ENCODE data around the gene METTL26. TPM values are rescaled to one million over a fixed set of nuclear protein-coding genes. Genes with fewer than 3 reads are reported as not detected.

The METTL26 gene
- total and polyA plus RNA-seq, 4 donors: 26.3 to 69.1 (median 41.4) TPM

DNA sequence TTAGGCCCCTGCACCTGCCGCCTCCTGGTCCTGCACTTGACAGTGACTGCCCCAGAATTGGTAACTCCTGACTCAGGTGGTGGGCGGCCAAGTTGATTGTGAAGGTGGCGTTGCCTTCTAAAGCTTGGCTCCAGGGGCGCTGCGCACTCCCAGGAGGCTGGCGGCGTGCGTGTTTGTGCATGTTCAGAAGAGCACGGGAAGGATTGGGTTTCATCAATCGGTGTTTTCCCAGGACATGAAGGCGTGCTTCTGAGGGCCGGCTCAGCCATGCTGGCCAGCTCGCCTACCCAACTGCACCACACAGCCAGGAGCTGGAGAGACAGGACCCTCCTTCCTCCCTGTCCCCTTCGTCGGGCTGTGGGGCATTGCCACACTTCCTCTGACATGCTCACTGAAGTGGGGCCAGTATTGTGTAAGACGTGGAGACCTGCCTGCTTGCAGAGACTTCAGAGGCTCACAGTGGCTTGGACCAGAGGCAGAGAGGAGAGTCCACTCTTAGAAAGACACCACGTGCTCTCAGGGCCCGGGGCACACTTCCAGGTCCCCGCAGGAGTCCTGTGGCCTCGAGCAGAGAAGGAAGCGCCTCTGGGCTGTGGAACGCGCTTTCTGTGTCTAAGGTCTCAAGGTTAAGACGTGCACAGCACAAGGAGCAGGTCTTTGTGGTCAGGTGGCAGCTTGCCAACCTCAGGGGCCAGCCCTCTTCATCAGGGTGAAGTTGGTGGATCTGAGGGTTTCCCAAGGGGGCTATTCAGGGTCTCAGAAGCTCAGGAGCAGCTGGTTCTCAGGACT, 43.4 kb downstream of the METTL26 start:
- TF ChIP-seq GABPA (IDR thresholded peaks at IDR 0.05 in 1 of 2, conservative IDR thresholded peaks at IDR 0.05 in 1 of 2): peak in 1 of 2 donors; percentile 35
- TF ChIP-seq FOXA2 (IDR thresholded peaks at IDR 0.05): no peak
- TF ChIP-seq RXRA (IDR thresholded peaks at IDR 0.05): peak in 1 of 2 donors; percentile 60
- TF ChIP-seq, protein P1, sequence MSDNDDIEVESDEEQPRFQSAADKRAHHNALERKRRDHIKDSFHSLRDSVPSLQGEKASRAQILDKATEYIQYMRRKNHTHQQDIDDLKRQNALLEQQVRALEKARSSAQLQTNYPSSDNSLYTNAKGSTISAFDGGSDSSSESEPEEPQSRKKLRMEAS (IDR thresholded peaks at IDR 0.05): peak; percentile 73
- TF ChIP-seq SP1 (IDR thresholded peaks at IDR 0.05): peak; percentile 13
- TF ChIP-seq HNF4A (conservative IDR thresholded peaks at IDR 0.05): peak; percentile 56 to 72
- Histone ChIP-seq H3K9me3 (ENCODE audit: control insufficient read depth in 4 of 4, low read length in 3 of 4) (no peaks in the 10 kb centered on the region), H3K9ac (ENCODE audit: low read depth in 1 of 2, low read length in 2 of 2) (no peak overlapping the region), H3K36me3 (ENCODE audit: control insufficient read depth in 4 of 4, insufficient read depth in 3 of 4, low read depth in 1 of 4, low read length in 3 of 4) (no peaks in the 10 kb centered on the region), H3K4me1 (ENCODE audit: control insufficient read depth in 4 of 4, insufficient read depth in 4 of 4, low read length in 3 of 4) (peaks cover 22 to 73% (median 60%) of the 10 kb centered on the region in 4 donors), H3K4me3 (ENCODE audit: low read depth in 1 of 3, low read length in 3 of 3) (no peak overlapping the region), H3K27me3 (ENCODE audit: control insufficient read depth in 4 of 4, insufficient read depth in 4 of 4, low read length in 3 of 4) (no peaks in the 10 kb centered on the region), H3K27ac (ENCODE audit: low read depth in 1 of 2, low read length in 2 of 2) (peak overlapping the region; percentile 81 to 88)
- DNase-seq (ENCODE audit: low spot score): no peak
- whole genome bisulfite sequencing: 43% methylated on average over 24 of the region's 24 CpGs

DNA sequence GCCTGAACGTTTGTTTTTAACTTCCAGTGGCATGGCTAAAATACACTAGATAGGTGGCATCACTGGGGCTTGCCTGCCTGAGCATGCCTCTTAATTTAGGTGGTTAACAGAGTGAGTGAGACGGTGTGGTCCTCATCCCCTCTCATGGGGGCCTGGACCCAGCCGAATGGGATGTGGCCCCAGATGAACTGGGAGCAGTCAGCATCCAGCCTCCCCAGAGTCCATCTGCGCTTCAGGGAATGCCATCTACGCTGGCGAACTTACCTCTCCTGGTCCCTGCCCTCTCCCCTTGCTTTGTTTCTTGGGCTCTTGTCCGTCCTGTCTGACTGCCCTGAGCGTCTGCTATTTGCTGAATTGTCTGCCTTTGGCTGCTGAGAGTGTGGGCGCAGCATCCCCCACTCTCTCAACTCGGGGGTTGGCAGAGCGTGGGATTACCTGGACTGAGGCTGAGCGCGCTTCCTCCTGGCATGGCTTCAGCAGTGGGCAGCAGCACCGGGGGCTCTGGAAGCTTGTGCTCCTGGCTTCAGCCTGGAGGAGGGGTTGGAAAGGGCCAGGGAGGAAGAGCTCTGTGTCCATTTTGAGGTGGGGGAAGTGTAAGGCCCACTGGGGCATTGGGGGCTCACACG, 44.1 kb downstream of the METTL26 start:
- H3K9me3 ChIP-seq (ENCODE audit: control insufficient read depth in 4 of 4, low read length in 3 of 4): no peaks in the 10 kb centered on the region
- H3K9ac ChIP-seq (ENCODE audit: low read depth in 1 of 2, low read length in 2 of 2): no peak overlapping the region
- H3K27ac ChIP-seq (ENCODE audit: low read depth in 1 of 2, low read length in 2 of 2): peak overlapping the region; percentile 81 to 88
- no peak overlapping the region for H3K4me3 ChIP-seq (ENCODE audit: low read depth in 1 of 3, low read length in 3 of 3)
- no peaks in the 10 kb centered on the region for H3K27me3 ChIP-seq (ENCODE audit: control insufficient read depth in 4 of 4, insufficient read depth in 4 of 4, low read length in 3 of 4)
- no peaks in the 10 kb centered on the region for H3K36me3 ChIP-seq (ENCODE audit: control insufficient read depth in 4 of 4, insufficient read depth in 3 of 4, low read depth in 1 of 4, low read length in 3 of 4)
- peaks cover 25 to 78% (median 66%) of the 10 kb centered on the region in 4 donors for H3K4me1 ChIP-seq (ENCODE audit: control insufficient read depth in 4 of 4, insufficient read depth in 4 of 4, low read length in 3 of 4)
- TF ChIP-seq RAD21 (IDR thresholded peaks at IDR 0.05) (no peak), RXRA (IDR thresholded peaks at IDR 0.05) (no peak), TAF1 (conservative IDR thresholded peaks at IDR 0.05) (no peak), JUND (IDR thresholded peaks at IDR 0.05) (no peak), HNF4A (conservative IDR thresholded peaks at IDR 0.05) (no peak), GABPA (IDR thresholded peaks at IDR 0.05 in 1 of 2, conservative IDR thresholded peaks at IDR 0.05 in 1 of 2) (no peak), EGR1 (IDR thresholded peaks at IDR 0.05; ENCODE audit: low read depth in 2 of 2) (no peak), YY1 (IDR thresholded peaks at IDR 0.05) (no peak), SP1 (IDR thresholded peaks at IDR 0.05) (no peak), FOXA2 (IDR thresholded peaks at IDR 0.05) (no peak)
- TF ChIP-seq, protein P2, sequence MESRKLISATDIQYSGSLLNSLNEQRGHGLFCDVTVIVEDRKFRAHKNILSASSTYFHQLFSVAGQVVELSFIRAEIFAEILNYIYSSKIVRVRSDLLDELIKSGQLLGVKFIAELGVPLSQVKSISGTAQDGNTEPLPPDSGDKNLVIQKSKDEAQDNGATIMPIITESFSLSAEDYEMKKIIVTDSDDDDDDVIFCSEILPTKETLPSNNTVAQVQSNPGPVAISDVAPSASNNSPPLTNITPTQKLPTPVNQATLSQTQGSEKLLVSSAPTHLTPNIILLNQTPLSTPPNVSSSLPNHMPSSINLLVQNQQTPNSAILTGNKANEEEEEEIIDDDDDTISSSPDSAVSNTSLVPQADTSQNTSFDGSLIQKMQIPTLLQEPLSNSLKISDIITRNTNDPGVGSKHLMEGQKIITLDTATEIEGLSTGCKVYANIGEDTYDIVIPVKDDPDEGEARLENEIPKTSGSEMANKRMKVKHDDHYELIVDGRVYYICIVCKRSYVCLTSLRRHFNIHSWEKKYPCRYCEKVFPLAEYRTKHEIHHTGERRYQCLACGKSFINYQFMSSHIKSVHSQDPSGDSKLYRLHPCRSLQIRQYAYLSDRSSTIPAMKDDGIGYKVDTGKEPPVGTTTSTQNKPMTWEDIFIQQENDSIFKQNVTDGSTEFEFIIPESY (IDR thresholded peaks at IDR 0.05): no peak
- TF ChIP-seq, protein P3, sequence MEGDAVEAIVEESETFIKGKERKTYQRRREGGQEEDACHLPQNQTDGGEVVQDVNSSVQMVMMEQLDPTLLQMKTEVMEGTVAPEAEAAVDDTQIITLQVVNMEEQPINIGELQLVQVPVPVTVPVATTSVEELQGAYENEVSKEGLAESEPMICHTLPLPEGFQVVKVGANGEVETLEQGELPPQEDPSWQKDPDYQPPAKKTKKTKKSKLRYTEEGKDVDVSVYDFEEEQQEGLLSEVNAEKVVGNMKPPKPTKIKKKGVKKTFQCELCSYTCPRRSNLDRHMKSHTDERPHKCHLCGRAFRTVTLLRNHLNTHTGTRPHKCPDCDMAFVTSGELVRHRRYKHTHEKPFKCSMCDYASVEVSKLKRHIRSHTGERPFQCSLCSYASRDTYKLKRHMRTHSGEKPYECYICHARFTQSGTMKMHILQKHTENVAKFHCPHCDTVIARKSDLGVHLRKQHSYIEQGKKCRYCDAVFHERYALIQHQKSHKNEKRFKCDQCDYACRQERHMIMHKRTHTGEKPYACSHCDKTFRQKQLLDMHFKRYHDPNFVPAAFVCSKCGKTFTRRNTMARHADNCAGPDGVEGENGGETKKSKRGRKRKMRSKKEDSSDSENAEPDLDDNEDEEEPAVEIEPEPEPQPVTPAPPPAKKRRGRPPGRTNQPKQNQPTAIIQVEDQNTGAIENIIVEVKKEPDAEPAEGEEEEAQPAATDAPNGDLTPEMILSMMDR (IDR thresholded peaks at IDR 0.05; ENCODE audit: low read depth, low read length, missing input control): no peak
- TF ChIP-seq, protein P4, sequence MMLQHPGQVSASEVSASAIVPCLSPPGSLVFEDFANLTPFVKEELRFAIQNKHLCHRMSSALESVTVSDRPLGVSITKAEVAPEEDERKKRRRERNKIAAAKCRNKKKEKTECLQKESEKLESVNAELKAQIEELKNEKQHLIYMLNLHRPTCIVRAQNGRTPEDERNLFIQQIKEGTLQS (IDR thresholded peaks at IDR 0.05): no peak
- TF ChIP-seq, protein P5, sequence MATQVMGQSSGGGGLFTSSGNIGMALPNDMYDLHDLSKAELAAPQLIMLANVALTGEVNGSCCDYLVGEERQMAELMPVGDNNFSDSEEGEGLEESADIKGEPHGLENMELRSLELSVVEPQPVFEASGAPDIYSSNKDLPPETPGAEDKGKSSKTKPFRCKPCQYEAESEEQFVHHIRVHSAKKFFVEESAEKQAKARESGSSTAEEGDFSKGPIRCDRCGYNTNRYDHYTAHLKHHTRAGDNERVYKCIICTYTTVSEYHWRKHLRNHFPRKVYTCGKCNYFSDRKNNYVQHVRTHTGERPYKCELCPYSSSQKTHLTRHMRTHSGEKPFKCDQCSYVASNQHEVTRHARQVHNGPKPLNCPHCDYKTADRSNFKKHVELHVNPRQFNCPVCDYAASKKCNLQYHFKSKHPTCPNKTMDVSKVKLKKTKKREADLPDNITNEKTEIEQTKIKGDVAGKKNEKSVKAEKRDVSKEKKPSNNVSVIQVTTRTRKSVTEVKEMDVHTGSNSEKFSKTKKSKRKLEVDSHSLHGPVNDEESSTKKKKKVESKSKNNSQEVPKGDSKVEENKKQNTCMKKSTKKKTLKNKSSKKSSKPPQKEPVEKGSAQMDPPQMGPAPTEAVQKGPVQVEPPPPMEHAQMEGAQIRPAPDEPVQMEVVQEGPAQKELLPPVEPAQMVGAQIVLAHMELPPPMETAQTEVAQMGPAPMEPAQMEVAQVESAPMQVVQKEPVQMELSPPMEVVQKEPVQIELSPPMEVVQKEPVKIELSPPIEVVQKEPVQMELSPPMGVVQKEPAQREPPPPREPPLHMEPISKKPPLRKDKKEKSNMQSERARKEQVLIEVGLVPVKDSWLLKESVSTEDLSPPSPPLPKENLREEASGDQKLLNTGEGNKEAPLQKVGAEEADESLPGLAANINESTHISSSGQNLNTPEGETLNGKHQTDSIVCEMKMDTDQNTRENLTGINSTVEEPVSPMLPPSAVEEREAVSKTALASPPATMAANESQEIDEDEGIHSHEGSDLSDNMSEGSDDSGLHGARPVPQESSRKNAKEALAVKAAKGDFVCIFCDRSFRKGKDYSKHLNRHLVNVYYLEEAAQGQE (IDR thresholded peaks at IDR 0.05): no peak
- 83% methylated on average over 15 of the region's 15 CpGs for WGBS
- no peak for DNase-seq (ENCODE audit: low spot score)
